Glomerular visceral epithelial cell (primary cell): ENCODE data around the gene PCK1.

Source experiments
- DNase-seq: peaks from one replicate; pipeline ENCODE4 v3.0.0-alpha.2; 2016; ENCODE audit errors: extremely low spot score

The PCK1 gene

GRCh38 chr20:57576617-57577550 lies 16.0 kb downstream of the PCK1 start:
- DNase-seq: no peak

DNA sequence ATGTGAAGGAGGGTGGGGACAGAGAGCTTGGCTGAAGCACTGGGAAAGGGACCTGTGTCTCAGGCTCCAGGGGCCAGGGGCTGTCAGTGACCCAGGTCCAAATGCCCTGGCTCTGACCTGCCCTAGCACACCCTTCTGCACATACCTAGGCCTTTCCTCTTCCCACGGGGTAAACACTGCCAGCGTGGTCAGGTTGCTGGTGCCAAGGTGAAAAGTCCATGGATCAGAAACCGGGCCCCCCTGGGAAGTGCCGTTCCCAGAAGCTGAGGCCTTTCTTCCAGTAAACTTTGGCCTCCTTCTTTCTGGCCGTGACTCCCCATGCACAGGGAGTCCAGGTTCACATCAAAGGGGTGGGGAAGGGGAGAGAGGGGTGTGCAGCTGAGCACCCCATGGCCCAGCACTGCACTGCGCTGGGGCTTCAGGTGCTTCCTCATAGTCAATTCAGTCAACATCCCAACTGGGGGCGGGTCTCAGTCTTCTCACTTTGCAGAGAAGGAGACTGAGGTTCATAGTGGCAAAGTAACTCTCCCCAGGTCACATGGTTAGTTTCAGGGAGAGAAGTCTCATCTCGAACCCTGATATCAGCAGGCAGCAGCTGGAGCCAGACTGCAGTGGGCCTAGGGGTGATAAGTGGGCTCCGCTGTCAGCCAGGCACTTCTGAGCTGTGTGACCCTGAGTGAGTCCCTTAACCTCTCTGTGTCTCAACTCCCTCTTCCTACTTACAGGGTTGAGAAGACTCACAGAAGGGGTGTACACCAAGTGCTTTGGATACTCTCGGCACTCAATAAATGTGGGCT lies 17.0 kb downstream of the PCK1 start:
- no peak for DNase-seq

DNA sequence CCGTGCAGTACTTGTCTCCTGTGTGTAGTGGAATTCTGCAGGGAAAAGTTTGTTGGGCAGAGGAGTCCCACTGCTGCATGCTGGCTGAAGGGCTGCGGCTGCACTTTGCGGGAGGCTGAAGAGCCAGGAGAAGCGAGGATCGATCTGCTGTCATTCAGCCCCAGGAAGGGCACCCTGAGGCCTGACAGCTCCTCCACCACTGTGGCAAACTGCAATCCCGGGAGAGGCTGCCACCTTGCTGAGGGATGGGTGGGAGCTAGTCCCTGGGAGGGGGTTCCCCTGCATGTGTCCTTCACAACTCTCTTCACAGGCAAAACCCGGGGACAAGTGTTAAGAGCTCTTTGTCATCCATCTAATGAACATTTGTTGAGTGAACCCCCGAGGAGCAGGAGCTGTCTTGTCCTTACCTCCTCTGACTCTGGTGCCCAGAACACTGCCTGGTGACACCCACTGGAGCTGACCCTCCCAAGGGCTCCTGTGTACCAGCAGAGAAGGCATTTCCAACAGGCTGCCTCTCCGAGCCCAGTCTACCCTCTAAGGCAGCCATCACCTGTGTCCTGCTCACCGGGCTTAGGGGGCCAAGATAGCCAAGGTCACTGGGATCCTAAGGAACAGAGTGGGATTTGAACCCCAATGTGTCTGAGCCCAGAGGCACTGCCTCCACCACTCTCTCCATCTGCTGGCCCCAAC lies 17.7 kb downstream of the PCK1 start:
- no peak for DNase-seq

- no peak for DNase-seq
Measured at GRCh38 chr20:57579331-57579897, 18.5 kb downstream of the PCK1 start.

- DNase-seq: no peak
Measured at GRCh38 chr20:57579898-57580447, 19.1 kb downstream of the PCK1 start.

GRCh38 chr20:57580478-57581201 lies 19.7 kb downstream of the PCK1 start:
- DNase-seq: no peak

- no peak for DNase-seq
Measured at GRCh38 chr20:57581202-57582028, 20.5 kb downstream of the PCK1 start.

DNA sequence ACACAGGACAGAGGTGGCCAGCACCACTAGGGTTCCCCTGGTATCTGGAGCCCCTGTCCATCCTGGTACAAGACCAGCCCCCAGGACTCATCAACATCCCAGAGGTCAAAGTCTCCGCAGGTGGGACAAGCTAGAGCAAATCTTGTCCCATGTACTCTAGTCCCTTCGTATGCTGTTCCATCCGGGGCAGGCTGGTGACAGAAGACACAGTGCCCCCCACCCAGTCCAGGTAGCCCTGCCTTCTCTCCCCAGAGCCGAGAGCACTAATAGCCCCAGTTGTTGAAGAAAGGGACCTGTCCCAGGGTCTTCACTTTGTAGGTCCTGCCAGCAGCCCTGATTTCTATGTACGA lies 21.1 kb downstream of the PCK1 start:
- no peak for DNase-seq

DNA sequence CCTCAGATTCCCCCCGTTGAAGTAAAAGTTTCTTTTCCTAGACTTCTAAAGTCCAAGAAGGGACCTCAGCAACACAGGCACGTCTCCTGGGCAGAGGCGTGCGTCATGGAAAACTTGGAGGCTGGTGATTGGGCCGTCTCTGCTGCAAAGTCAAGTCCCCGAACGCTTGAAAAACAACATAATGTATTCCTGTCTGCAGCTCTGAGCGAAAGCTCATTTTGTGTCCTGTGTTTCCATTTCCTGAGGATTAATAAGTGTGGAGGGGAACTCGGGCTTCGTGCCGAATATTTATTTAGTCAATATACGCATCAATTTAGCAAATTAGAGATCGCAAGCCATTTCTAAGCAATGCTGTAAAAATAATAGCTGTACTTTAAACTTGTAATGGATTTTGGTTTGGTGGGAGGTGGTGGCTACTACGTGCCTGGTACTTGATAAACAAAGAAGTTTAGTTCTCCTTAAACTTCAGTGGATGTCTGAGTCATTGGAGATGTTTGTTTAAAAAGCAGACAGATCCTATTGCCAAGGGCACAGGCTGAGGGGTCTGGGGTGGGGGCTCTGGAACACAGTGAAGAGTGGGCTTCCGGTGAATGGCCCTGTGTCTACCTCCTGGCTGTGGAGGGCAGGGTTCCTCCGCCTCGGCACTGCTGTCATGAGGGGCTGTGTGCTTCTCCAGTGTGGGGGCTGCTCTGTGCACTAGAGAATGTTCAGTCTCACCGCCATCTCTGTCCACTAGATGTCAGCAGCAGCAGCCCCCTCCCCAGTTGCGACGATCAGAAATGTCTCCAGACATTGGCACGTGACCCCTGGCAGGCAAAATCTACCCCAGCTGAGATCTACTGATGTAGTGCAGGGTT lies 21.8 kb downstream of the PCK1 start:
- no peak for DNase-seq

DNA sequence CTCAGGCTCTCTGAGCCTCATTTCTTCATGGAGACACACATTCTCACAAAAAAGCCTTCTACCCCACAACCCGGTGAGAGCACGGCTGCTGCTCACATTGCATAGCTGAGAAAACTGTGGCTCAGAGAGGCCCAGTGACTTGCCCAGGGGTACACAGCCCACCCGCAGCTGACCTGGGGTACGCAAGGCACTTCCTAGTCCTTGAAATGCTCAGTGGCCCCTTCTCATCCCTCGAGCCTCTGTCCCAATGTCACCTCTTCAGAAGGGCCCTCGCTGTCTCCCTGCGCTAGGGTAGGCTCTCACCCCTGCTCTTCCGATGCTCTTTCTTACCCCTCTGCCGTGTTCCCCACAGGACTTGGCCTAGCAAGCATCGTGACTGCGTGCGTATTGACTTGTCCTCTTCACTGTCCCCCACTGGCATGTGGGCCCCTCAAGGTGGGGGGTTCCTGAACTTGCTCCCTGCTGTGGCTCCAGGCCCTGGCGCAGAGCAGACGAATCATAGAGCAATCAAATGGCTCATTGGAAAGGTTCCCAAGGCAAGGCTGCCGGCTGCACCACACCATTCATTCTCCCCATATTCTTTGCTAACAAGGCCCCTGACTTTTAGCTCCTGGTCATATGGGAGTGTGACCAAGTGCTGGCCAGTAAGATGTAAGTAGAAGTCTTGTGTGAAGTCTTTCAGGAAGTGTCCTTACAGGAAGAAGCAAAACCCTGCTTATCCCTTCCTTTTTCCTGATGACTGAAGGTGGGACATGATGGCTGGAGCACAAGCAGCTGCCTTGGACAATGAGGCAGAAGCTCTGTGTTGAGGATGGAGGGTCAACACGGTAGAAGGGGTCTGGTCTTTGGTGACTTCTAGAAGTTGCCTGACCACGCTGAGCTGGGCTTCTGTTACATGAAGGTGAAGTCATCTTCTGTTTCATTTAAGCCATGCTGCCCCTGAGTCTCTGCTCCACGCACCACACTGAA lies 22.7 kb downstream of the PCK1 start:
- DNase-seq: no peak

- DNase-seq: no peak
Measured at GRCh38 chr20:57584768-57585461, 24.0 kb downstream of the PCK1 start.

DNA sequence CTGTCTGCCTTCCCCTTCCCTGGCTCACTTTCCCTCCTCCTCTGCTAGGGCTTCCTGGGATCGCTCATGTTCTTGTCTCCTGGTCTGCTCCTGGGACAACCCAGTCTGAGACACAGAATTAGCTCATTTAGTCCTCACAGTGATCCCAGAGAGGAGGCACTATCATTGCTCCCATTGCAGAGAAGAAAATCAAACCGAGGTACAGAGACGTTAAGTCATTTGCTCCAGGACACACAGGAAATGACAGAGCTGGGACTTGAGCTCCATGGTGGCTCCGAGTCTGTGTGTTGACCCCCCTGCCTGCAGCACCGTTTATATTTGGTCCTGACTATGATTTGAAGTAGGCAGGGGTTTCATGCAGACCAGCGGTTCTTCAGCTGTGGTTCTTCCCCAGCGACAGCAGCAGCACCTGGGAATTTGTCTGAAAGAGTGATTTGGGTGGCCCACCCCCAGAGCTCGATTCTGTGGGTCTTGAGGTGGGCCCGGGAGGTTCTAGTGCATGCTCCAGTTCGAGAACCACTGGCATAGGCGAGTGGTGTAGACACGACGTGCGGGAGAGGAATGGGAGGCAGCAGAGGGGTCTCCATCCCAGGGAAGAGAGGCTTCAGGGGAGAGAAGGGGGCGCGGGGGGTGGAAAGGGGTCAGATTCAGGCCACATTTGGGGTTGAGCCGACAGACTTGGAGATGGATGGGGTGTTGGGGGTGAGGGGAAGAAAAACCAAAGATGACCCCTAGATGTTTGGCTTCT lies 24.7 kb downstream of the PCK1 start:
- DNase-seq: no peak

DNA sequence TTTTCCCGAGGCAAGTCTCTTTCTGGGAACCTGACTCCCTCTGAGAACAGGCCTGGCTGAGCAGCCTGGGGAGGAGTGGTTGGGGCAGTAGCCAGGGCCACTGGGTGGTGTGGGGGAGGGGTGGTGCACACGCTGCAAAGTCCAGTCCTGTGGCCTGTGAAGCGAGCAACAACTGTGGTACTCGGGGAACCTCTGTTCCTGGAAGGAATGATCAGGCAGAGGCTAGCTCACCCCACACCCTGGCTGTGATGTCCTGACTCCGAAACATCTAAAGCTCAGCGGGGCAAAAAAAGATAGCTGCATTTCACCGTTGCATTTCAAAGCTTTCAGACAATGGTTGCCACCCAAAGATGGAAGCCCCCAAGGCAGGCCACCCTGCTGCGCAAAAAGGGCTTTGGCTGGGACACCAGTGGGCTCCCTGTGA lies 25.5 kb downstream of the PCK1 start:
- DNase-seq: no peak

GRCh38 chr20:57586943-57587277 lies 26.0 kb downstream of the PCK1 start:
- no peak for DNase-seq

- DNase-seq: no peak
Measured at GRCh38 chr20:57587278-57587988, 26.5 kb downstream of the PCK1 start.

GRCh38 chr20:57587989-57588377 lies 27.1 kb downstream of the PCK1 start:
- no peak for DNase-seq
